NCI-H187 (cell line): ENCODE data around the gene ARHGAP26.

Experiments
- DNase-seq, 2 experiments: peaks; one replicate each; lab custom pipeline; 2025; lab: John Stamatoyannopoulos, UW

ARHGAP26 gene

DNA sequence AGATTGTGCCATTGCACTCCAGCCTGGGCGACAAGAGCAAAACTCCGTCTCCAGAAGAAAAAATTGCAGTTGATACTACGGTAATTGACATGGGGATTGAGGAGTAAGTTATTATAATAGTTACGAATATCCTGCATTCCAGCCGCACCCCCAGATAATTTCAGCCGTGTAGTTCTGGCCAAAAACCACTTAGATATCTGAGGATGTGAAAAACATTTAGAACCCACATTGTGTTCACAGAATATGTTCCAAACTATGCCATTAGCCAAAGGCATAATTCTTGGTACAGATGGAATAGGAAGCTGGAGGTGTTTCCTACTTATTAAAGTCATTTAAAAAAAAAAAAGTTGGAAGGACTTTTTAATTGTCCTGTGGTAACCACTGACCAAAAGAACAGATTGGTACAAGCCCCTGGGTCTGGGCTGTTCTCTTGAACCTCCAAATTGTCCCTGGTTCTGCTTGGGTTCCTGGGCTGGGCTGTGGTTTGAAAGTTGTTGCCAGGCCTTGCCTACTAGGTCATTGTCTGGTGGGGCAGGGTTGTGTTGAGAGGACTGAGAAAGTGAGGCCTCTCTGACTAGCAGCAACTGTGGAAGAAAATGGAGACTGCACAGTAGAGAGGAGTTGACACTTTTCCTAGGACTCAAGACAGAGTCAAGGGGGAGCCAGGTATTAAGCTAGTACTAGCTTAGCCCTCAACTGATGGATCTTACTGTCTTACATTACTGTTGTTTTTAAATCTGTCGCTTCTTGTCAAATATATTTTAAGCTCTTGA, 434.5 kb downstream of the ARHGAP26 start:
- DNase-seq, result no peak

DNA sequence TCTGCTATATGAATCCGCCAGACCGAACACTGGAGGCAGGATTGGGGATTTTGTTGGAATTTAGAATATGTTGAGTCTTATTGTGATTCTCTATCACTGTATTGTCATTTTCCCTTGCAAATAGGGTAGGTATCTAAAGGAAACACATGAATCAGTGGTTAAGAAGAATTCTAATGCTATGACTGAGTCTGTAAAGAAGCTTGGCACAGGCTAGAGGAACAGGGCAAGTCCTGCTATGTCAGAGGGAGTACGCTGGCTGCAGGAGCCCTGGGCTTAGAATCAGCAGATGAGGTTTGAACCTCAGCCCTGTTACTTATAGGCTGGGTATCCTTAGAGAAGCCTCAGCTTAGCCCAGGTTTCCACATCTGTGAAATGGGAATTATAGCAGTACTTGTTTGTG, 435.2 kb downstream of the ARHGAP26 start:
- no peak for DNase-seq

DNA sequence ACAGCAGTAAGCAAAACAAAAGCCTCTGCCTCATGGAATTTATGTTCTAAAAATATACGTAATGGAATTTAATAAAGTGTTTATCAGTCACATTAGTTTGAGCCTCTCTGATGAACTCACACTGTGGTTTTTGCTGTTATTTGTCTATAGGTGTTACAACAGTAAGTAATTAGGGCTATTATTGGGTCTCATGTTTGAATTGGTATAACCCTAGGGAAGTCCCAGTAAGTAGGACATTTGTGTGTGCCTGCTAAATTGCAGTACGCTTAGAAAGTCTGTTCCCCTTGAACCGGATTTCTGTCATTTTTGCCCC, 435.7 kb downstream of the ARHGAP26 start:
- DNase-seq, result no peak

DNA sequence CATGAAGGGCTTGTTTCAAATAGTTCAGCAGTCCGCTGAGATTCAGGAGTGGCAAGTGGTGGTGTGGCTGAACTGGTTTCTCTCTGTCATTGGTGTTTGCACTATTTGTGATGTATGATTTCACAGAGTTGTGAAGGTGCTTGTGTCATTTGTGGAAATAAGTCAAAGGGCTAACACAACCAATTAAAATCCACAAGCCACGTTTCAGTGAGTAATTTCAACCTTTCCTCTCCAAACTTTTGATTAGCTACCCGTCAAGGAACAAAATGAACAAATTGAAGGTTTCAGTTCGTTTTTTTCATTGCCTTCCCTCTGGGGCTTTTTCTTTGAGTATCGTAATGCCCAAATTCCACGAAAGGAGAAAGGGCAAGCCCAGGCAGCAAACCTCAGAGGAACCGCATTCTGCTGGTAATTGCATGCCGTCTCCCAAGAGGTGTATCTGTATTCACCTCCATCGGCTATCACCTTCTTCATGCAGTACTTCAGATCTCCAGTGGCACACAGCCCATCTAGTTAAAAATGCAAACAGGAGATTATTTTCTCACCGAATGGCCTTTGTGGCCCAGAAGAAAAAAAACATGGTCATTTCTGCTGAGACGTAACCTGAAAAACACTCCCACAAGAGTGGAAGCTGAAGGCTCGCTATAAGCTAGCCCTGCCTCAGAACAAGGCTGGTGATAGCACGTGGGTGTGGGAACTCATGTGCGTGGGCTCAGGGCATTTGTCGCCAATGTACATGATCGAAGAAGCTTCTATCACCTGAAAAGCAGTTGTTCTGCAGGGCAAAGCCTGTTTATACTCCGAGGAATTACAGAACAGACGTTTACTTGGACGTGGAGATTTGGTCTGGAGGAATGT, 436.2 kb downstream of the ARHGAP26 start:
- no peak for DNase-seq

DNA sequence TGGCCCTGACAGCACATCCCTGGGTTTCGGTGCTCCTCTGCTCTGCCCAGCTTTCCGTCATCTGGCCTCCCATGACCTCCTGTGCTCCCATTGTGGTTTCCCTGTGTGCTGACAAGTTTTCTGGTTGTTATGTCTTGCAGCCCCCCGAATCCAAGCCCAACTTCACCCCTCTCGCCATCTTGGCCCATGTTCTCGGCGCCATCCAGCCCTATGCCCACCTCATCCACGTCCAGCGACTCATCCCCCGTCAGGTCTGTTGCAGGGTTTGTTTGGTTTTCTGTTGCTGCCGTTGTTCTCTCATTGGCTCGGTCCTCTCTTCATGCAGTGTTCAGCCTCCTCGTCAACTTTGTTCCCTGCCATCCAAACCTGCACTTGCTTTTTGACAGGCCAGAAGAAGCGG, 436.9 kb downstream of the ARHGAP26 start:
- DNase-seq, result no peak

DNA sequence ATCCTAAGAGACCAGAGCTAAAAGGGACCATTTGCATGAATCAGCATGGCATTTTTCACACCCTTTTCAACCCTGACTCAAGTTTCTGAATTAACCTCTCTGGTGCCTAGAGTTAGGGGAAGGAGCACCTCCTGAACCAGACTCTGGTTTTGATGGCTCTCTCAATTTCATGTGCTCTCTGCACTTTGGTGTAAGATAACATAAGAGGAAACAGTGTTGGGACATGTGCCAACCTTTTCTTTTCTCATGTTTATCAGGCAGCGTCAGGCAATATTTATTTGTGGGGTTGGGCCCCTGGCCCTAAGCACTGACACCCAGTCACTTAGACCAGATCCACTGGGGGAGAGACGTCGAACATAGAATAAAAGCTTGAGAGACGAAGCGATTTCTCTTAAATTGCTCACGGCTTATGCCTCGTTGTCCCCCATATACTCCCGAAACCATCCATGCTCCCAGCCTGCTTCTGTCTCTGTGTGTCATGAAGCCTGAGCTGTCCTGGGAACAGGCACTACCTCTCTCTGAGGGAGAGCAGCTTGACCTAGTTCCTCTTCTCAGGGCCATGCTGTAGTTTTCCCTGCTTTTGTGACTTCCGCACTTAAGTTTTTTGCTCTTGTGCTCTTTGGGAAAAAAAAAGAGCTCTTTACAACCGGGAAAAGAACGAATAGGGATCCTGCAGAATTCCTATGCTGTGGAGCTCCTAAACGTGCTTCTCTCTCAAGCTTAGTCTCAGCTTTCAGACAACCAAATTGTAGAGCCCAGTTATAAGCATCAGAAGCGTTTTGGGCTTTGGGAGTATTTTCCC, 437.6 kb downstream of the ARHGAP26 start:
- DNase-seq, result no peak

DNA sequence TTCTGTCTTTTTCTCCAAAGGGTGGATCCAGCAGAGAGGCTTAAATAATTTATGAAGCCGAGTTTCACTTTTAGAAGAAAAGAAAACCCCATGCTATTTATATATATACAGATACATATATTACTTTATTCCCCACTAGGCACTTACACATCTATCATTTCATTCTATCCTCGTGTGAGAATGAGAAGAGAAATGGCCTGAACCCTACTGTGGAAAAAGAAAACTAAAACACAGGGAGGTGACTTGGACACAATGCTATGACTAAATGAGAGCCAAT, 438.1 kb downstream of the ARHGAP26 start:
- DNase-seq, result no peak

DNA sequence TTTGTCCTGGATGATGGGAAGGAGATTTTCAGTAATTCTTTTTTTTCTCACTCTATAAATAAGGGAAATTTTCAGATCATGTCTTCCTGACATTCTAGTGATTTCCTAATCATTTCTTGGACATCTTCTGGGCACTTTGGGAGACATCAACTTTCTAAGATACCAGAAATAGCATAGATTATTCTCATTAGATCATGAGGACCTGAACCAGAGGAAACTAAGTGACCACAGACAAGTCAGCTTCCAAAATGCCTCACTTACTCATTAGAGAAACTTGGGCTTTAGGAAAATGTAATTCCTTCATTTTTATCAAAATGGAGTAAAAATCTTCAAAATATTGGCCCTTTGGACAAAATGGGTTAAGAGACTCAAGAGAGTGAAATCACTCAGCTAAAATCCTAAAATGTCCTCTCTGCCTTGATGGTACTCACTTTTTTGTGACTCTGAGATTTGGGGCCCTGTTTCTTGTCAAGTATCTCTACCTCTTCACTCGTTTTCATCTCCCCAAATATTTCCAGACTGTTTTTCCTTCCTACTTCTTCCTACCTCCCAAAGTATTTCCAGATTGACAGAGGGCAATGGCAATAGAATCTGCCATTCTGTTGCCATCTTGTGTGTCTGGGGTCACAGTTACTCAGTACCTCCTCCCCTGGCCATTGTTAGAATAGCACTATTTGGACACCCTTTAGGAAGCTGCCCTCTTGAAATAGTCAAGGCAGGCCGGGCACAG, 438.8 kb downstream of the ARHGAP26 start:
- DNase-seq, result no peak

DNA sequence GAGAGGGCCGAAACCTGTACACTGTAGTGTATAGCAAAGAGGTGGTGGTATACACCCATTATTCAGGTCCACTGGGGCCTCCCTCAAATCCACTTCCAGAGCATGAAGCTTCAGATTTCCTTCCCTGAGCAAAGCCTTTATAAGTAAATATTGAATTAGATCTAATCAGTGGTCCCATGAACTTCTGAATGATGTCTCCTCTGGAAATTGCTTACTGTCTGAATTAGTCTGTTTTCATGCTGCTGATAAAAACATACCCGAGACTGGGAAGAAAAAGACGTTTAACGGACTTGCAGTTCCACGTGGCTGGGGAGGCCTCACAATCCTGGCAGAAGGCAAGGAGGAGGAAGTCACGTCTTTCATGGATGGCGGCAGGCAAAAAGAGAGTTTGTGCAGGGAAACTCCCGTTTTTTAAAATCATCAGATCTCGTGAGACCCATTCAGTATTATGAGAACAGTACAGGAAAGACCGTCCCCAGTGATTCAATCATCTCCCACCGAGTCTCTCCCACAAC, 439.8 kb downstream of the ARHGAP26 start:
- no peak for DNase-seq

DNA sequence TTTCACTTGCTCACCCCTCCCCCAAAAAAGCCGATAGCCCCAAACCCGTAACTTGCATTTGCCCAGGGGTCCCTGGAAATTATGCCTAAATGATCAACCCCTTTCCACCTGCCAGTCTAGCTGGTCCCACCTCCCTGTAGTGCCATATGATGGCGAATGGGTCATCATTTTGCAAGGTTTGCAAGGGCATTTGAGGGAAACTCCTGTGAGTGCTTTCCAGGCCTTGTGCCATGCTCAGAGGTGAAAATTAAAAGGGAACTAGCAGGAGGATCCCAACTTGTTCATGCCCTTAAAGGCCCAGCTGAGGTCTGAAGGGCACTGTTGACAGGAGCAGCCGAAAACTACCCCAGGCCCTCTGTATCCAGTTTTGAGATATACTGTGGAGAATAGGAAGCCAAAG, 440.4 kb downstream of the ARHGAP26 start:
- no peak for DNase-seq

DNA sequence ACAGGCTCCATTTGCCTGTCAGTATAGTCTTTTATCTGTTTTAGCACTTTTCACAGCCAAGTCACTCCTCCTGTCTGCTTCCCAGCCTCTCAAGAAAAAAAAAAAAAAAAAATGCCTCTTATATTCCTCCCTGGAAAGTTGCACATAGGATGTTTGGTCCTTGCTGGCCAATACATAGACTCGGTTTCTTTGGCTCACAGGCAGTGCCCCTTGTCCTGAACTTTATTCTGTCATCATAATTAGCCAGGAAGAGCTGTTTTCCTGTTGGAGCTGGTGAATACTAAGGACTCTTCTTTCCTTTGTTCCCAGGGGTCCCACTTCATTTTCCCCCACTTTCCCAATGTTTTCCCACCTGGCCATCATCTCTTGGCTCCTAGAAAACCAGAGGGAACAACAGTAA, 442.1 kb downstream of the ARHGAP26 start:
- no peak for DNase-seq

DNA sequence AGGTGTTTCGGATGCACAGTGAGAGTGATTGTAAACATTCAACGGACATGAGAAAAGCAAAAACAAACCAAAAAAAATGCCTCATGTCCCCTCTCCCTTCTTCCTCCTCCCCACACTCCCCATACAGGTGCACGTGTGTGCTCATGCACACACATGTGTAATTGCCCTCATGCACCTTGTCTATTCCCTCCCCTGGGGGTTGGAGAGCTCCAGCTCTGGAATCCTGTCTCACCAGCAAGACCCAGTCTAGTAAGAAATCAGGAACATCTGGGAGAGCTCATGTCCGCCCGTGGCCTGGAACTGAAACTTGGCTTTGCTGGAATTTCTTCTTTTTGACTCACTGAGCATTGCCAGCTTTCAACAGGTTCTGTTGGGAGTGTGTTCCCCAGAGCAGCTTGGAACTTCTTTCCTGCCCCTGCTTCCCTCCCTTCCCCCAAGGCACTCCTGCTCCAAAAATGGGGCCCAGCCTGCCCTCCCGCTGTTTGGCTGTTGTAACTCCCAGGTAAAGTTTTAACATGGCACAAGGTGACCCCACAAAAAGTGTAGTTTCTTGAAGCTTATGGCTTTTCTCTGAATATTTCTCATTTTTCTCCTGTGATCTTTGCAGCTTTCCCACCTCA, 443.2 kb downstream of the ARHGAP26 start:
- no peak for DNase-seq

DNA sequence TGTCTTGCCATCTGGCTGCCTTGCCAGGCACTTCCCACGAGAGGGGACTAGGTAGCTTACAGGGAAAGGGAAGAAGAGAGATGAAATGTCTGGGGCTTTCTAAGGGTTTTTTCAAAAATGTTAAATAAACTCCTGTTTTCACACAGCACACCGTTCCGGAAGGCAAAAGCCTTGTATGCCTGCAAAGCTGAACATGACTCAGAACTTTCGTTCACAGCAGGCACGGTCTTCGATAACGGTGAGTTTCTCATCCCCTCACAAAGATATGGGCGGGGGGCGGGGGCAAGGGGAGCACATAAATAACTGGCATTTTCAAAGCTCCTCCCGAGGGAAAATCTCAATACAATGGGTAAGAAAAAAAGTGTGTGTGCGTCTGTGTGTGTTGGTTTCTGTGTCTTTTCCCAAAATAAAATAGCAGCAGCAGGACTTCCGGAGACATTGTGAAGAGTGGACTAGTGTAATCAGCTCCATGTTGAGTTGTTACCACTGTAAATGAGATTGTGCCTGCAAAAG, 443.7 kb downstream of the ARHGAP26 start:
- no peak for DNase-seq

DNA sequence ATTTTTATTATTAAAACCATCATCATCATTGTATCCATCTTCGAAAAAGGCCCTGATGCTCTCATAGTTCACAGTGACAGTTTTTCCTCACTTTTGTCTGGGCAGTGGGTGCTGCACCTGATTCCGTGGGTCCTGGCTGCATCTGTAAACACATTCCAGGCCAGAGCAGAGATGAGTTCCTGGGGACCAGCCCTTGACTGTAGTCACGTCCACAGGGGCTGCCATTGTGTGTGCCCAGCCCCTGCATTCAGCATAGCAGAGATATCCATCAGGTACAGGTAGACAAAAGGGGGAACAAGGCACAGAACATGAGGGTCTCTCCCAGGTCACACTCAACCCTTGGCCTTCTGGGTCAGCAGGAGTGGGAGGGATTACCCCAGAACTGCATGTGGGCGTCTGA, 444.3 kb downstream of the ARHGAP26 start:
- DNase-seq, result no peak

DNA sequence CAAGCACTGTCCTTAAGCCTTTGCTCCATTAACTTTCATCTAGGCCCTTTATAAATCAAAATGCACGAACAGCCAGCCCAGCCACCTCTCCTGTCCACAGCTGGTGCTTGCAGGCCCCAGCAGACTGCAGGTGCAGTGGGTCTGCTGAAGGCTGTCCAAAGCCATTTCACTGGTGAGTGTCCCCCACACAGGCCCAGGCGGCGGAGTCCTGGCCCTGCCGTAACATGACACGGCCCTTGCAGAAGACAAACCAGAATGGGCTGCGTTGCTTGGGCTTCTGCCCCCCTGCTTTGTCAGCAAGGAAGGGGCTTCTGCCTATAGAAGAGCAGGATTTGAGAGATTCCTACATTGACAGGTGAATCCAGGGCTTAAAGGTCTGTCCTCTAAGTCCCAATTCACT, 444.7 kb downstream of the ARHGAP26 start:
- peak in 1 of 2 experiments; percentile 36 for DNase-seq

DNA sequence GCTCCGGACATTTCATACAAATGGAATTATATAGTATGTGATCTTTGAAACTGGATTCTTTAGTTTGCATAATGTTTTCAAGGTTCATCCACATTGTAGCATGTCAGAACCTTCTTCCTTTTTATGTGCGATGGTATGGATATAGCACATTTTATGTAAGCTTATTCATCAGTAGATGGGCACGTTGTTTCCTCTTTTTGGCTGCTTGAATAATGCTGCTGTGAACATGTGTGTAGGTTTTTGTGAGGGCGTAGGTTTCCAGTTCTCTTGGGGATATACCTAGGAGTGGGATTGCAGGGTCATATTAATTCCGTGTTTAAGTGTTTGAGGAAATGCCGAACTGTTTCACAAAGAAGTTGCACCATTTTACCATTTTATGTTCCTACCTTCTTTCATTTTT, 445.5 kb downstream of the ARHGAP26 start:
- no peak for DNase-seq

DNA sequence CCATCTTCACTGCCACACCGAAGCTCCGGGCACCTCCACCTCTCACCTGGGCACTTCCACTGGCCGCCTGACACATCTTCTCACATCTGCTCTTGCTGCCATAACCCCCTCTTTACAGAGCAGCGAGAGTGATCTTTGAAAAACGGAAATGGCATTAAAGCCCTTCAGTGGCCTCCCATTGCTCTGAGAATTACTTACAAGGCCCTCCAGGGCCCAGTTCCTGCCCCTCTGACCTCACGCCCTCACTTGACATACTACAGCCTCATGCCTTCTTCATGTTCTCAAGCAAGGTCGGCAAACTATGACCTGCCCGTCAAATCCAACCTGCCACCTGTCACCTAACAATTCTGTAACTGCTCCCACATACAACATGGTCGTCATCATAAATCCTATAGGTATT, 446.0 kb downstream of the ARHGAP26 start:
- no peak for DNase-seq

DNA sequence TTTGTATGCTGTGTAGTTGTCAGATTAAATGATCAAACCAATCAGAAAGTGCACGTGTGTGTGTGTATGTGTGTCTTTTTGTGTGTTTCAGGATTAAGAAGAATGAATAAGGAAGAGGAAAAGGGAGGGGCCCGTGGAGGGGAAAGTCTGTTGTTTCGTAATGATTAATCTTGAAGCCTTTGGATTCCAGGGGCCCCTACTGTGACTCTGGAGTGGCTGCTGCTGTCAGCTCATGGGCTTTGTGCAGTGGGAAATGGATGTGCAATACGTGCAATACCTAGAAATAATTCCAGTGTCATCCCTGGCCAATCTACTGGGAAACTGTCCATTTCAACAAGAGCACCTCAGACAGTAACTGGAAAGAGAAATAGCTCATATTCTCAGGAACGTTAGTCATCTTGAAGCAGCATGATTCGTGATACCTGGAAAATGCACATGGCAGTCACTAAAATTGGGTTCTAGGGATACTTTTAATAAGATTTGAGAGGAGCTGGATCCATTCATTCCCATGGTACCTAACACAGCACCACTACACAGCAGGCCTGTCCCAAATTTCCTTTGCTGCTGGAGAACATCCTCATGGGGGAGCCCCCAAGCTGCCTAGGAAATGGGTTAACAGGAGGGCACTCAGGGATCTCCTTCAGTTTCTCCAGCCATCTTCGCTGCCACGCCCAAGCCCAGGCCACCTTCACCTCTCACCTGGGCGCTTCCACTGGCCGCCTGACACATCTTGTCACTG, 447.1 kb downstream of the ARHGAP26 start:
- no peak for DNase-seq

DNA sequence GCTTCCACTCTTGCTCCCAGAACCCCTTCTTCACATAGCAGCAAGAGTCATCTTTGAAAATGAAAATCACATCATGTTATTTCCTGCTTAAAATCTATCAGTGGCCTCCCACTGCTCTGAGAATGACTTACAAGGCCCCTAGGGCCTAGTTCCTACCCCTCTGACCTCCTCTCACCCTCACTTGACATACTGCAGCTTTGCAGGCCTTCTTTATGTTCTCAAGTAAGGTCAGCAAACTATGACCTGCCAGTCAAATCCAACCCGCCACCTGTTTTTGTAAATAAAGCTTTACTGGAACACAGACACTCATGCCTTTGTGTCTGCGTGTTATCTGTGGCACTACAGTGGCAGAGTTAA, 447.6 kb downstream of the ARHGAP26 start:
- no peak for DNase-seq

DNA sequence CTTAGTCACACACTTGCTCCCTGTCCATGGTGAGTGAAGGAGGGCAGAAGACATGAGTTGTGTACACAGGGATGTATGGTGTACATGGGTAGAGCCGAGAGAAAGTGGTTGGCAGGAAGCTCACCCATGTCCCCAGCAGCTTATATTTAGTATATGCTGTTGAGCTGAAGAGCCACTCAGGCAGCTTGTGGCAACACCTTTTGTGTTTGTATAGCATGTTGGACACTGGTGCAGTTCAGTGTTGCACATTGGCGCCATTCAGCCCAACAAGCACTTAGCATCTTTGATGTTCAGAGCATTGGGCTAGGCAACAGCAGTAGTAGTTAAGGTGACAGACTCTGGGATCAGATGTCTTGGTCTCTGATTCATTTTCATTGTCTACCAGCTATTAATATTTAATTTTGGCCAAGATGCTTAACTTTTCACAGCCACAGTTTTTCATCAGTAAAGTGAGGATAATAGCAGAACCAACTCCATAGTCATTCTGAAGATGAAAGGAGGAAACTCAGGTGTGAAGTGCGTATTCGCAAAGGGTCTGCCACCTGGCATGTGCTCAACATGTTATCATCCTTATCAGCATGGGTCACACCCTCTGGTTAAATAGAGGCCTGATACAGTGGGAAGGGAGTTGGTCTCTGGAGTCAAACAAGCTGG, 448.5 kb downstream of the ARHGAP26 start:
- peak in 1 of 2 experiments; percentile 63 for DNase-seq
